Stimulated activated CD4-positive, alpha-beta T cell treated with anti-CD3 and anti-CD28 coated beads, Interleukin-2, amount 100 ng/mL, for 24 hours (primary cell): Measurements from ENCODE around the gene FRMD4A.

Experiments used
- DNase-seq, 2 donors: peaks; one replicate each; pipeline ENCODE4 v3.0.0-alpha.2; 2020

Gene FRMD4A

DNA sequence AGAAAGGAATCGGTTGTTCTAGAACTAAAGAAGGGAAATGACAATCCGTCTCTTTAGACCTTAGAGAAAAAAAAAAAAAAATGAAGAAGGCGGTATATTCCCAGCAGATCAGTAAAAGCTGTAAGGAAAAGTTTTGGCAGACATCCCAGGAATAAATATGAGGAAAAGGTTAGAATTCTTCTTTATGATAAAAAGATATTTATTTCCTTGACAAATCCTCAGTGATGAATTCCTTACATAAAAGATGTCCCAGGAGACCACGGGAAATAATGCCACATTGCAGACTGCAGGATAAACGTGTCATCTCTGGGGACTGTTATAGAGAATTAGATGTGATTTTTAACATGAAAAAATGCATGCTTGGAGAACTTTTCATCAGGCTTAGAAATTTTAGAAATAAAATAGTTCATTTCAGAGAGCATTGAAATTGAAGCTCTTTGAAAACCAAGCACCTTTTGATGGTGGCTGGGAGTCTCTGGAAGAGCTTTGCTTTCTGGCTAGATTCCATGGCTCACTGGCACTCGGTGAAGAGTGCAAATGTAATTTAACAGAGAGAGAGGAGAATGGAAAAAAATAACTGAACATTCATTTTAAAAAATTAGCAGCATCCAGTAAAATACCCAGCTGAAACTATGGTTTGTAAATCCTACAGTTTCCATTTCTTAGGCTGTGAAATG is 645.8 kb downstream of the FRMD4A start:
- DNase-seq, result no peak

DNA sequence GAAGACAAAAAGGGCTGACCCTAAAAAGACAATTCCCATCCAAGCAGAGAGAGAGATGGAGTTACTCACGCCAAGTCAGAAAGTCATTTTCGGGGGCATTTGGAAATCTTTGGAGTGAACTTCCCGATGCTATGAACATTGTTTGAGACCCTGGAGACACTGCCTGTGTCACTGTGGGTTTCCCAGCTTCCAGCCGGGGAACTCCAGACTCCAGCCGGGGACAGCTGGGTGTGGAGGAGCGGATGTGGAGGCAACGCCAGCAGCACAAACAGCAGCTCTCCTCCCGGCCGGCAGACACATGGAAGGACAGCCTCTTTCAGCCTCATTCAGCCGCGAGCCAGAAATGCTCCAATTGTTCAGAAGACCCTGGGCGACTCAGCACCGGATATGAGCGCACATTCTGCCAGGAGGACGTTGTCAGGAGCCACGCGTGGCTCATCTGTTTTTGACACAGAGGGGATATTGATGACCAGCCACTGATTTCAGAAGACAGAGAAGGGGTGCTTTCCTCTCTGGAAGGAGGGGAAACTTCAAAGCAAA is 646.4 kb downstream of the FRMD4A start:
- DNase-seq, result no peak

DNA sequence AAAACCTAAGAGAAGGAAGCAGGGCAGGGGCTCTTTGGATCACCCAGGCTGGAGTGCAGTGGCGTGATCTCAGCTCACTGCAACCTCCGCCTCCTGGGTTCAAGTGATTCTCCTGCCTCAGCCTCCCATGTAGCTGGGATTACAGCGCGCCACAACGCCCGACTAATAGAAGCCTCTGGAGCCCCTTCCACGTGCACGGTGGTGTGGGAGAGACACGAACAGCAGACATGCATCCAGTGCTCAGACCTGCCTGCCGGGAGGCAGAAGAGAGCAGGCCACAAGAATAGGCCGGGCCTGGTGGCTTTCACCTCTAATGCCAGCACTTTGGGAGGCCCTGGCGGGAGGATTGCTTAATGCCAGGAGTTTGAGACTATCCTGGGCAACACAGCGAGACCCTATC is 647.7 kb downstream of the FRMD4A start:
- DNase-seq, result no peak

DNA sequence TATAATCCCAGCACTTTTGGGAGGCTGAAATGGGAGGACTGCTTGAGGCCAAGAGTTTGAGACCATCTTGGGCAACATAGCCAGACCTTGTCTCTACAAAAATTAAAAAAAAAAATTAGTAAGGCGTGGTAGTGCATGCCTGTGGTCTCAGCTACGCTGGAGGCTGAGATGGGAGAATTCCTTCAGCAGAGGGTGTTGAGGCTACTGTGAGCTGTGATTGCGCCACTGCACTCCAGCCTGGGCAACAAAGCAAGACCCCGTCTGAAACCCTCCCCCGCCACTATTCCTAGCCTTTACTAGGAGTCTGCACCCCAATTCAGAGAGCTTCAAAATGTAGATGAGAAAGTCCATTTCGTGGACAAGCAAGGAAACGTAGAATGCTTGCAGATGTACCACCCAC is 648.8 kb downstream of the FRMD4A start:
- no peak for DNase-seq

DNA sequence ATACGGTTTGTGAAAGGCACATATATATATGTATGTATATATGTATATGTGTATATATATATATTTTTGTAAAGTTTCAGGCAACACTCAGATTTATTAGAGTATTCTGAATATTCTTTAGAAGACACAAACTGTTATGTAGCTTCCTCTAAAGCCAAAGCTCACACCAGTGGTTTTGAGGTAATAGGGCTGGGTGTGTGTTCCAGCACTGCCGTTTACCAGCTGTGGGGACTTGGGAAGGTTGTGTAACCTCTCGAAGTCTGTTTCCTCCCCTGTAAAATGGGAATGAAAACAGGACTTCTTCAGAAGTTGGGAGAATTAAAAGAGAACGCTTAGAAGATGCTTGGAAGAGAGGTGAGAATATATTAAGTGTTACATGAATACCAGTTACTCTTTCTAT is 649.2 kb downstream of the FRMD4A start:
- DNase-seq, result no peak

DNA sequence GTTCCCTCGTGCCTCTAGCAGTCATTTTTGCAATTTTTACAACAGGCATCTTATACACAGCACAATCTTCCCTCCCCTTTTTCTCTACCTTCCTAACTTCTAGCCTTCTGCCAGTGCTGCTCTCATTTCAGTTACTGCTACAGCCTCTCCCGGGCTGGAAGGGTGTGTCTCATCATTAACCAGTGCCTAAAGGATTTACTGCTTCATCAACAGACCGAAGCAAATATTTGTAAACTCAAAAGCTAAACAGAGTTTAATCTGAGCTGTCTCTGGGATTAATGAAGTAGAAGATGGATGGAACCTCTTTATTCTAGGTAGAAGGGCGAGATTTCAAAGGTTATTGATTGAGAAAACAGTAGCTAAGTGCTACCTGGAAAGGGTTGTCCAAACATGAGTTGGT is 649.6 kb downstream of the FRMD4A start:
- no peak for DNase-seq

DNA sequence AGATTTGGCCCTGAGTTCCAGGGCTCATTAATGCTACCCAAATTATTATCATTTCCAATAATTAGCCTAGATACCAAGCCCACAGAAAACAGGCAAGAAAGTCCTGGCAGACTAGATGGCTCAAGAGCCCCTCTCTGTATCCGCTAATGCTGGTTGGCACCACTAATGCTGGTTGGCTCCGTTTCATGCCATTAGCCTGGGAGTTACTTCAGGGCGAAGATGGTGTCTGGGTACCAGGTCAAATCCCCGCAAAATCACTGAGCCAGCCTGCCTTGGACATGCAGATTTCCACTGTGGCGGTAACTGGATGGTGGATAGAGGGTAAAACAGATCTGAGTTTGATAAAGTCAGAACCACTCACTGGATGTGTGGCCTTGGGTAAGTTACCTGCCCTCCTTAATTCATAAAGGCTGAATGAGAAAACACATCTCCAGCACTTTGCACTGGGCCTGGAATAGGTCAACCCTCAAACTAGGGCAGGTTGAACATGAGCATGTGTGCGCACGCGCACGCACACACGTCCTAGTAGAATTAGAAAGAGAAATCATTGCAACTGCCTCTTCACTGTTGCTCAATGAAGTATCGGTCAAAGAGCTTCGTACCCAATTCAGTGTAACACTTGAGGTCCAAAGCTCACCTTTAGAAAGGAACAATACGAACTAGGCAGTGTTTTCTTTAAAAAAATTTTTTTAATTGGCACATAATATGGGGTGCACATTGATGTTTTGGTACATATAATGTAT is 652.5 kb downstream of the FRMD4A start:
- DNase-seq, result no peak

DNA sequence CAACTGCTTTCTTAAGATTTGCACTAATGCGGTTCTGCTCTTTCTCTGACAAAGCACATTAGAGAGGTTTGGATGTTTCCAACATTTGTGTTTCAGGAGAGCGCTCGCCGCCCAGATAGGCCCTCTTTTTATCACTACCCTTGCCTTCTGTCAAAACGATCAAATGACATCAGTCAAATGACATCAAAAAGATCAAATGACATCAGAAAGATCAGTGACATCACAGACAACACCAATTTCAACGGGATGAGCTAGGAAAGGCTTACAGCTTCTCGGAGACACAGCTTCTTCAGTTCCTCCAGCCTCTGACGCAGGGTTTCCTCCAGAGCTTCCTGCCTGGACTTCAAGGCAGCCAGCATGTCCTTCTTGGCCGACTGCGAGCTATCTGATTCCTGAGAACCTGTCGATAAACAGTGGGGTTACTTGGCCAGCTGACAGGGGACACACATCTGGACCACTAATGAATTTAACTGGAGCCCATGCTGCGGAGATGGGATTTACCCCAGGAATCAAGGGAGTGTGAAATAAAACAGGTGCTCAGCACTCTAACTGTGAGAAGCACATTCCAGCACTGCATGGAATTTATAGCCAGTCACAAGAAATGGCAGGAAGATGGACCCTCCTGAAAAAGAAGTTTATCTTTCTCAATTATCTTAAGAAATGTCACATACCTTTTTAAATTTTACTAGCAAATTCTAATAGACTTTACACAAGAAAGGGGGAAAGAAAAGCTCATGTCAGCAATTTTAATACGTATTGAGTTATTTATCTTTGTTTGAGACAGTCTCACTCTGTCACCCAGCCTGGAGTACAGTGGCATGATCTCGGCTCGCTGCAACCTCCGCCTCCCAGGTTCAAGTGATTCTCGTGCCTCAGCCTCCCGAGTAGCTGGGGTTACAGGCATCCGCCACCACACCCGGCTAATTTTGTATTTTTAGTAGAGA is 655.8 kb downstream of the FRMD4A start:
- DNase-seq, result no peak

DNA sequence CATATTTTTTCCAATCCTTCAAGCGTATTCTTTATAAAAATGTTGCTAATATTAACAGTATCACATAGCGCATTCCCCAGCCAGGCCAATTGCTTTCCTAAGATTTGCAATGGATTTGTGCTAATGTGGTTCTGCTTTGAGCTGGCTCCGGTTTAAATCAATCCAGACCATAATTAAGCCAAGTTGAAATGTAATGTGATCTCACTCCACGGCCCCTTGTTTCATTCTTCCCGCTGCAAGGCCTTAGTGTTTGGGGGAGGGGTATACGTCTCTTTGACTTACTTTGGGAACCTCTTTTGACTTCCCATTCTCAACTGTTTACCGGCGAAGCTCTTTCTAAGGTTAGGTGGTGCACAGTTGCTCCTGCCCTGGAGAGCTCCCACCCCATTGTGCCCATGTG is 657.6 kb downstream of the FRMD4A start:
- no peak for DNase-seq

DNA sequence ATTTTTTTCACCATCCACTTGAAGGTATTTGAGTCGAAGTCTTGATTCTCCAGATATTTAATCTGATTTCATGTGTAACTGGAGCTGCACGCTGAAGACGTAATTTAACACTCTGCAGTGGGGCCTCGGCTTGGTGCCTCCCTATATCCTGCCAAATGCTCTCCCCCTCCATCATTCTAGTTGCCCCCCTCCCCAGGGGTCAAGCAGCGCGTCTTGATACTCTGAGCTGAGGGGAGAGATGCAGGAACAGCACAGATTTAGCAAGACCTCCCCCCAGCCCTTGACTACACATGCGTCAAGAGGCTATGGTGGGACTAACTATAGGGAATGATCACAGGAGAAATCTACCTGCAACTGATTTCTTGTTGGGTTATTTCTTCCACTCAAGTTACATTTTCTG is 658.2 kb downstream of the FRMD4A start:
- no peak for DNase-seq

DNA sequence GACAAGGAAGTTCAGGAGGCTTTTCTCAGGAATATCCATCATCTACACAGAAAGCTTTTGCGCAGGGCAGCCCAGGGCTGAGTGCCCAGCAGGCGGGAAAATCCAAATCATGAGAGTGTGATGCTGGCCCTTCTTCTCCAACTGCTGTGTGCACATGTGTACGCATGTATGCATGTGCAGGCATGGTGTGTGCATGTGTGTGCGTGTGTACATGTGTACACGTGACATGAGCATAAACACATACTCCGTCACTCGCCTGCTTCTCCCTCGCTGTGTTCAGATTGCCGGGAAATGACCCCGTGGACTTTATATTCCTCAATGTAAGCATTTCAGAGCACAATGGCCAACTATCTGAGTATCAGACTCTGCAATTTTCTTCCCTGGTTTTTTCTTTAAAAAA is 658.8 kb downstream of the FRMD4A start:
- DNase-seq, result no peak

DNA sequence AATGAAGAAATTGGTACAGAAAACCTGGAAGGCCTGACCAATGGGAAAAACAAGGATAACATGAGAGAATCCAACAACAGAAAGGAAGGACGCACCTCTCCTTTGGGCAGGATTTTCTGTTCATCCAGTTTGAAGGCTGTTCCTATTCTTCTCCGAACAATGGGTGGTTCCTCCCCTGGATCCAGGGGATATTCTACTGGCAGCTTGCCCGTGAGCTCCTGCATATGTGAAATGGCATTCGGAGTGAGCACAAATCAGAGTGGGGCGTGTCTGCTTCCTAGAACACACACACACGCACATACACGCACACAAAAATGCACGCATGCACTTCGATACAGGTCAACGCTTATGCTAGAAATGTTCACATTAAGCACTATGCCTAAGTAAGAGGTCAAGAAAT is 660.4 kb downstream of the FRMD4A start:
- no peak for DNase-seq

DNA sequence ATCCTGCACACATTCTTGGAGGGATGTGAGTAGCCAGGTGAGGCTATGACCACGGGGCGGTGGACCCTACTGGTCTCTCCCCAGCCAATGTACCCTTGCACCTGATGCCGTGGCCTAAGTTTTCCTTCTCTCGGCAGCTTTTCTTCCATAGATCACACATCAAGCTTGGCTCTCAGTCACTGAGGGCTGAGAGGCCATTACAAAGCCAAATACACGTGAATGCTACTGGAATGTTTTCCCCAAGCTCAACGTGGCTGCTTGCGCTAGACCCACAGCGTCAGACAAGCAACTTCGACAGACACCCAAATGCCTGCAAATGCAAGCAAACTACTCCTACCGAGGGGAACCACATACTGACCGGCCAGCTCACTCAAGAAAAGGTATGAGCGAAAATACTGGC is 660.8 kb downstream of the FRMD4A start:
- no peak for DNase-seq

DNA sequence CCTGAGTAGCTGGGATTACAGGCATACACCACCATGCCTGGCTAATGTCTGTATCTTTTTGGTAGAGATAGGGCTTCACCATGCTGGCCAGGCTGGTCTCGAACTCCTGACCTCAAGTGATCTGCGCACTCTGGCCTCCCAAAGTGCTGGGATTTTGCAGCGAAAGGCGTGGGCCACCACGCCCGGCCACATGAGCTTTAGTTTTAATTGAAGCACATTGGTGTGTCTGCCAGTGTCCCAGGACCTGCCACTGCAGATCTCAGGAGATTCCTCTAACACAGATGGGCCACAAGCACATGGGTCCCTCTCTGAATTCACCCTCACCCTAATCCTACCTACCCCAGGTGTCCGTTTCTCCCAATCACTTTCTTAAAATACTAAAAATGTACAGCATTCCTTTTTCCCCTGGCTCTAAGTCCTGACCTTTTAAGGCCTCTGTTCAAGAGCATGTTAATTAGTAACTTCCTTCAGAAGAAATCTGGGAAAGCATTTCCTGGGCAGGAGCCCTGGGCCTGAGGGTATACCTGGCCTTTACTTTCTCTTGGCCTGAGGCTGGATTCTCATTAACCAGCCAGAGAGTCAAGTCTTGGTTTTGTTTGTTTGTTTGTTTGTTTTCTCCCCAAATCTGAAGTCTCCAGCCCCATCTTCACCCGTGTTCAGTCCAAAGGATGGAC is 661.4 kb downstream of the FRMD4A start:
- no peak for DNase-seq

DNA sequence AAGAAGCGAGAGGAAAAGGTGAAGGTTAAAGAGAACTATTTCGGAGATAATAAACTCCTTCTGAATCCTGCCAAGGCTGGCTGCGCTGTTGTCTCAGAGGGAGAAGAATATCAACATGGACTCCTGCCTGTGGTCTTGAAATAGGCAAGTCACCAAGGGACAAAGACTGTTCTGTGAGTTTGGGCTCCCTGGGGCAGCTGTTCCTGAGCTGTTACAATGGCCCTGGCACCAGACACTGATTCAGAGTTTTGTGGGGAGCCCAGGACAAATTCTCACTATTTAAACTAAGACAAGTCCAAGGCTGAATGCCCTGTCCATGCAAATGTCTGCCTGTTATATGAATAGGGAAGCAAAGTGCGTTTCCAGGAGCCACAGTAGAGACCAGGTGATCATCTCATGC is 662.6 kb downstream of the FRMD4A start:
- no peak for DNase-seq

DNA sequence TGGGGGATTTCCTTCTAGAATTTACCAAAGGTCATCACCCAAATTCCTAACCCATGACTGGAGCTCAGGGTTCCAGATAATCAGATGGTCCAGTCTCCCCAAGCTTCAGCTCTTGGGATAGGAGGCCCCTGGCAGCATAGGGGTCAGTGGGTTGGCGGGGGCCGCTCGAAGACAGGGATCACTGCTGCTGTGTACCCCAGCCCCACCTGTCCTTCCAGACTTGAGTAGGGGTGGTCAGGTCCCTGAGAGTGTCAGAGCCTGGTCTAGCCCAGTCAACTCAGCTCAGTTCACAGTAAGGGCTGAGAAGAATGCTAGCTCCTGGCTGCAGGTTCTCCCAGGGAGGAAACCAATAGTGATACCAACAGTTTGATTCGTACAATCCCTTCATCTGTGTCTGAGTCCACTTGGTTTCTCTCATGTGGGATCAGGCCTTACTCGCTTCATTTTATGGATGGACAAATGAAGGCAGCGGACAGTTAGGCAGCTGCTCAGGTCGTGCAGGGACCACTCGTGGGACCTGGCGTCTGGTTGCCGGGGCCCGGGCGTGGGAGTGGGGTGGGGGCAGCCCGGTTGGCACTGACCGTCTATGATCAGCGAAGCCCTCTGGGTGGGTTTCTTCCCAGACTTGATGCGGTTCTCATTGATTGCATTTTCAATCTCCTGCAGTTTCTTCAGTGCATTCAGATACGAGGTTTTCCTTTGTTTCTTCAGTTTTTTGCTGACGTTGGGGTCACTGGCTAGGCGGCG is 665.0 kb downstream of the FRMD4A start:
- no peak for DNase-seq

DNA sequence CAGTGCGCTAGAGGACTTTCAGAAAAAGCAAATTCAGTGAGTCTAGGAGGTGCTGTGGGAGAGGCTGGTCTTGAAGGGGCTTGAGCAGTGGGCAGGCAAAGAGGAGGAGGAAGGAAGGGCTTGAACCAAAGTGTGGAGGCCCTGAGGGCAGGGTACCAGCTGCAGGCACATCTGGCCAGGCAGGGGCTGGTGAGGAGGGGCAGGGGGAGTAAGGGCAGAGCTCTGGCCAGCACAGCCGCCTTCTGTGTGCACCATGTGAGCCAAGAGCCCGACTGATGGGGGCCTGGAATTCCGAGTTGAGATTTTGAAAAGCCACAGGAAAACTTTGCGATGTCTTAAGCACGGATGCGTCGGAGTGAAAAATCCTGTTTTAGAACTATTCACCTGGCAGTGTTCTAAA is 669.5 kb downstream of the FRMD4A start:
- no peak for DNase-seq

DNA sequence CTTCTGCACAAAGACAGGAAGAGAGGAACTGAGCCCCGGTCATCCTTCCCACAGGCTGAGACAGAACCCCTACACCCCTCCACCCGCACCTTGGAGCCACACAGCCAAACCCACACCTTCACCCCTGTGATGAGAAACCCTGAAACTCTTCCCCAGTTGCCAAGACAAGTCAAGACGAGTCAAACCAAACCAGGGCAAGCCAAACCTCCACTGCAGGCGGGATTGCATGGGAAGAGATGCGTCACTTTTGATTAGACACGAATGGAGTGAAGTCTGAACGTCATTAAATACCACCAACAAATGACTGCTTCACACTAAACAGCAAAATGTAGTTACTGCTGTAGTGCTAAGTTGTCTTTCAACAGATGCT is 670.2 kb downstream of the FRMD4A start:
- no peak for DNase-seq

DNA sequence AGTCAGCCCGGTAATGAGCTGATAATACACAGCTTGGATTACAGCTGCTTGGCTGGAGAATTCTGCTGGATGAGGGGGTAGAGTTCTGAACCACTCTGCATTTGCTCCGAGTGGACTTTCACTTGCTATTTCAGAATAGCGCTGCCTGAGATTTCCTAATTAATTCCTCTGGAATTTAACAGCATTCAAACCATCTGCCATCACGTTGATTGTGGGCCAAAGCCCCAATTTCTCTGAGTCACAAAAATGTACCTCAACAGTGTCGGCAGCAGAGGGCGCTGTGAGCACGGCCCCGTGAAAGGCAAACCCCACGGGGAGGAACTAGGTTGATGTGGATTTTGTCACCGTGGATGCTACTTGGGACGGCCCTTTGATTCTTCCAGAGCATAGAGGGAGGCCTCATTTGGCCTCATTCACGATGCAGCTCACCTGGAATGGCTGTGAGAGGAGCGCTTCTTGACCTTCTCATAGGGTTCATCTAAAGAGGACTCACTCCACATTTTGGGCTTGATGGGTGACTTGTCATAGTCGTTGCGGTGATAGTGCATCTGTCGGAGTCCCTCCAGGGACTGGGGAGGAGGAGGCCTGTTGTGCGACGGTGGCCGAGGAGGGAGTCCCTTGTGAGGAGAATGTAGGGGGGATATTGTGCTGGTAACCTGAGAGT is 670.7 kb downstream of the FRMD4A start:
- peak; percentile 74 to 76 for DNase-seq

DNA sequence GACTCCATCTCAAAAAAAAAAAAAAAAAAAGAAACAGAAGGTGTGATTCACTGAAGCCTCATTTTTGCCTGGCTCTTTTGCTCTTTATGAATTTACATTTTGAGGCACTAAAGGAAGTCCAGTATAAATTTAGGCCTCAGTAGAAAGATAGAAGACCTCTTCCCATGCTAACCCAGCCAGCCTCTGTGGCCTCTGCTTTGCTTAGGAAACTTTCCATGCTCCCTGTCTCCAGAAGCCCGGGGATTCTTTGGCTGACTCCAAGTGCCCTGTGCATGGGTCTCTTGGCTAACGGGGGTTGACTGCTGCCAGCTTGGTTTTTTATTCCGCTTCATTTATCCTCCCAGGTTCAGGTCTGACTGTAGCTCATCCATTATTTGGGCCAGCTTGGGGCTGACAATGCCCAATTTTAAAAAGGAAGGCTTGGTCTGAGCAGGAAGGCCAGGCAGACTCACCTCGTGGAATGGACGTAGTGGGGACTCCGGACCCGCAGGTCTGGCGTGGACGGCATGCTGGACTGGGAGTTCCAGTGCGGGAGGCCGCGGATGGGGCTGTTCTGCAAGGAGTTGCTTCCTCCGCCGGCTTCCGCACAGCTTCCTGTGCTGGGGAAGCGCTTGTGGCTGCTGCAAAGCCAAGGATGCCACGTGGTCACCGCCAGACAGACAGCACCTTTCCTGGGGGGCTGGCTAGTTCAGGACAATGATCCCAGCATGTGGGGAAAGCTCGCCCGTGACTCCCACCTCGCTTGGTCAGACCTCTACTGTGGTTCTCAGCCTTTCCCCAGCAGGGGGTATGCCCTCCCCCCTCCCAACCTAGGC is 671.6 kb downstream of the FRMD4A start:
- peak in 1 of 2 donors; percentile 14 for DNase-seq

DNA sequence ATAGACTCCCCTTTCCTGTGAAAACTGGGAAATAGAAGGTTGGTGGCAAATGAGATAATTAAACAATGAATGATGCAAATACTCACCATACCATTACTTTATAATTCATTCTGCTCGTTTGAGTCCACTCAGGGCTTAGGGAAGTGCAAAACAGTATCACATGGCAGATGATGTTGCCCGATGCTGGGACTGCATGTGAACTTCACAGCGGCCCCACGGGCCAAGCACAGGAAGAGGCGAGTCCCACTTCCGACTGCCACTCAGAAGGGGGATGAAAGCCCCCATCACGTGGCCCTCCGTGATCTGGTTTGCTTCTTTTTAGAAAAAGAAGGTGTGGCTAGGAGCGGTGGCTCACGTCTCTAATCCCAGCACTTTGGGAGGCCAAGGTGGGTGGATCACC is 672.5 kb downstream of the FRMD4A start:
- DNase-seq, result no peak
